Measurements from ENCODE around the gene SCAND1. TPM values are rescaled to one million over a fixed set of nuclear protein-coding genes. Genes with fewer than 3 reads are reported as not detected.
"Not testable (repeated sequence)": the region's sequence is repeated elsewhere in the genome, so short reads cannot be mapped to it uniquely, and the experiment has no call there.

Gene SCAND1
- polyA plus RNA-seq (2013), result 59.4 and 60.8 TPM in 2 replicates

DNA sequence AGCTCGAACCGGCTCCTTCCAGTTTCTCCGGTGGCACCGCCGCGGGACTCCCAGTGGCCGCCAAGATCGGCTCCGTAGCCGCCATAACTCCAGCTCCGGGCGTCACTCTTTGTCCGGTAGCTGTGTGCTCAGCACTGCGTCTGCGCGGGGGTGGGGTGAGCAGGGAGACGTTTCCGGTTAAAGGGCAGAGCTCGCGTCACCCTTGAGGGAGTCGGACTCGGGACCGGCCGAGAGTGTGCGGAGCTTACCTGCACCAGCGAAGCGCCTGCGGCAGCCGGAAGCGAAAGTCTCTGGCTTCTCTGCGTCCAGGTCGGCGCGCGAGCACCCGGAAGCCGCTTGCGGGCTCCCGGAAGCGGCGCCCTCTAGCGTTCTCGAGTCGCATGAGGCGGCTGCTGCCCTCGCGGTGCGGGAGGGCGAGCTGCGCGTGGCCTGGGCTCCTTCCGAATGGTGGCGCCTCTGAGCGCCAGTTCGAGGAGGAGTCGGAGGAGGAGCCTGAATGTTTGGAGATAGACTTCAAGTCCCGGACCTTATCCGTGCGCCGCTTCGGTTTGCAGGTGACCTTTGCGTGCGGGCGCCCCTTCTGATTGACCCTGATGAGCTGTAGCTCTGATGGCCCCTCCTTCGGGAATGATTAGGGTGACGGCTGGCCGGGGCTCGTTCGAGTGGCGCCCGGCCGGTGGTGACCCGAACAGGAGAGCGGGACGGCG, at the start of gene SCAND1:
TSS of gene SCAND1 (minus strand) at position 303 of the 707 bp plus-strand sequence. CDS start at position 85, 218 bp downstream.
- DNase-seq, result peak; percentile 99 to 100
- H2BK5ac ChIP-seq (ENCODE audit: low read depth, low read length, poor library complexity), result peak within 1 kb of the TSS; percentile 90
- H2BK120ac ChIP-seq (ENCODE audit: insufficient read depth, low read length, poor library complexity), result peak within 1 kb of the TSS; percentile 65
- peaks cover 4% of the 10 kb centered on the region in 2 experiments for H3K4me1 ChIP-seq (ENCODE audit: control insufficient read depth in 1 of 2, insufficient read depth in 2 of 2, low read length in 2 of 2)
- H2AK5ac ChIP-seq (ENCODE audit: low read length), result peak within 1 kb of the TSS; percentile 57
- peak within 1 kb of the TSS; percentile 89 for H3K4me3 ChIP-seq (ENCODE audit: low read depth, low read length)
- H3K79me1 ChIP-seq (ENCODE audit: low read length), result peaks cover 12% of the 10 kb centered on the region
- peaks cover 15% of the 10 kb centered on the region for H3K79me2 ChIP-seq (ENCODE audit: control insufficient read depth, insufficient read depth, low read length, poor library complexity)
- peak within 1 kb of the TSS; percentile 94 for H3K9ac ChIP-seq (ENCODE audit: low read length)
- H3K27me3 ChIP-seq (ENCODE audit: insufficient read depth, low read length), result no peaks in the 10 kb centered on the region
- H4K91ac ChIP-seq (ENCODE audit: low read depth, low read length), result peak within 1 kb of the TSS; percentile 93
- no CpG with 5 or more reads among the region's 76 CpGs for whole genome bisulfite sequencing (ENCODE audit: extremely low coverage, insufficient coverage, insufficient read length)
- H3K23ac ChIP-seq (ENCODE audit: low read length), result peak within 1 kb of the TSS; percentile 2
- H3K9me3 ChIP-seq (ENCODE audit: insufficient read depth, low read depth, low read length), result no peaks in the 10 kb centered on the region
- H3K14ac ChIP-seq (ENCODE audit: low read length), result peak within 1 kb of the TSS; percentile 95
- peak within 1 kb of the TSS; percentile 96 for H3K4me2 ChIP-seq (ENCODE audit: low read length)
- H2BK12ac ChIP-seq (ENCODE audit: low read length), result no peak within 1 kb of the TSS
- H3K4ac ChIP-seq (ENCODE audit: low read depth, low read length), result peak within 1 kb of the TSS; percentile 70
- H2AFZ ChIP-seq (ENCODE audit: insufficient read depth, low read length, poor library complexity), result peak within 1 kb of the TSS; percentile 95
- H3K18ac ChIP-seq (ENCODE audit: low read length), result peak within 1 kb of the TSS; percentile 71
- H4K8ac ChIP-seq (ENCODE audit: low read depth, low read length), result peak within 1 kb of the TSS; percentile 89
- H3K27ac ChIP-seq (ENCODE audit: low read depth, low read length), result peak within 1 kb of the TSS; percentile 99
- peak within 1 kb of the TSS; percentile 87 for H4K12ac ChIP-seq (ENCODE audit: low read depth, low read length)
- no peaks in the 10 kb centered on the region for H3K36me3 ChIP-seq (ENCODE audit: control insufficient read depth in 1 of 2, insufficient read depth in 2 of 2, low read length in 2 of 2)

DNA sequence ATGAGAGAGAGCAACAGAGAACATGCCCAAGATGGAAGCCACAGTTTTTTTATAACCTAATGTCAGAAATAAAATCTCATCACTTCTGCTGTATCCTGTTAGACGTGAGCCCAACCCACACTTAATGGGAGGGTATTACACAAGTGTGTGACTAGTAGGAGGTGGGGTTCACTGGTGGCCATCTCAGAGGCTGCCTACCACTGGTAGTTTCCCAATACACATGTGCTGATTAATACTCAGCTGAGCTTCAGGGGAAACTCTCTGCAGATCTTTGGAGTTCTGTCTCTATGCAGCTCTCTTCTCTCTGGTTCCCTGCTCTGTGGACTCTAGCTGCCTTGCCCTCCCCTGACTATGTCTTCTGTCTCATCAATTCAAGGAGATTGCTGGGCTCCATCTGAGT, 49.7 kb upstream of the SCAND1 start:
- no peak for DNase-seq
- WGBS (ENCODE audit: extremely low coverage, insufficient coverage, insufficient read length), result no CpG with 5 or more reads among the region's 1 CpG
- no peak overlapping the region for H4K91ac ChIP-seq (ENCODE audit: low read depth, low read length)

DNA sequence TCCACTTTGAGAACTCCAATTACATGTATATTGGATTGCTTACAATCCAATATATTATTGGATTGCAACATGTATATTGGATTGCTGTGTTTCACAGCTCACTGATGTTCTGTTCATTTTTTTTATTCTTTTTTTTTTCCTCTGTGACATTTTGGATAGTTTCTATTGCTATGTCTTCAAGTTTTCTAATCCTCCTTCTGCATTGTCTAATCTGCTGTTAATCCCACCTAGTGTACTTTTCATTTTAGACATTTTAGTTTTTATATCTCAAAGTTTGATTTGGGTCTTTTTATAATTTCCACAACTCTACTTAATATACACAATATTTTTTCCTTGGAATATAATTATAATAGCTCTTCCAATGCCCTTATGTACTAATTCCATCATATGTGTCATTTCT, 48.6 kb upstream of the SCAND1 start:
- no peak overlapping the region for H3K4ac ChIP-seq (ENCODE audit: low read depth, low read length)
- no peaks in the 10 kb centered on the region for H3K4me1 ChIP-seq (ENCODE audit: control insufficient read depth in 1 of 2, insufficient read depth in 2 of 2, low read length in 2 of 2)

More for the DNA sequence above, 49.7 kb upstream of the SCAND1 start:
- Histone ChIP-seq H3K79me1 (ENCODE audit: low read length) (no peaks in the 10 kb centered on the region), H3K9ac (ENCODE audit: low read length) (no peak overlapping the region), H2BK120ac (ENCODE audit: insufficient read depth, low read length, poor library complexity) (no peak overlapping the region), H4K12ac (ENCODE audit: low read depth, low read length) (no peak overlapping the region), H3K4ac (ENCODE audit: low read depth, low read length) (no peak overlapping the region), H3K4me1 (ENCODE audit: control insufficient read depth in 1 of 2, insufficient read depth in 2 of 2, low read length in 2 of 2) (no peaks in the 10 kb centered on the region), H2AFZ (ENCODE audit: insufficient read depth, low read length, poor library complexity) (no peak overlapping the region), H3K79me2 (ENCODE audit: control insufficient read depth, insufficient read depth, low read length, poor library complexity) (no peaks in the 10 kb centered on the region), H3K23ac (ENCODE audit: low read length) (no peak overlapping the region), H3K27me3 (ENCODE audit: insufficient read depth, low read length) (no peaks in the 10 kb centered on the region), H4K8ac (ENCODE audit: low read depth, low read length) (no peak overlapping the region), H3K27ac (ENCODE audit: low read depth, low read length) (no peak overlapping the region), H3K14ac (ENCODE audit: low read length) (no peak overlapping the region), H3K36me3 (ENCODE audit: control insufficient read depth in 1 of 2, insufficient read depth in 2 of 2, low read length in 2 of 2) (no peaks in the 10 kb centered on the region), H2BK5ac (ENCODE audit: low read depth, low read length, poor library complexity) (no peak overlapping the region), H2AK5ac (ENCODE audit: low read length) (no peak overlapping the region), H3K4me3 (ENCODE audit: low read depth, low read length) (no peak overlapping the region), H2BK12ac (ENCODE audit: low read length) (no peak overlapping the region), H3K4me2 (ENCODE audit: low read length) (no peak overlapping the region), H3K18ac (ENCODE audit: low read length) (no peak overlapping the region), H3K9me3 (ENCODE audit: insufficient read depth, low read depth, low read length) (peaks cover 7% of the 10 kb centered on the region)

GRCh38 chr20:36001331-36001730, 47.0 kb upstream of the SCAND1 start:
- H4K8ac ChIP-seq (ENCODE audit: low read depth, low read length); H4K91ac ChIP-seq (ENCODE audit: low read depth, low read length); DNase-seq; H2AFZ ChIP-seq (ENCODE audit: insufficient read depth, low read length, poor library complexity); H3K9me3 ChIP-seq (ENCODE audit: insufficient read depth, low read depth, low read length); H3K79me1 ChIP-seq (ENCODE audit: low read length); H2AK5ac ChIP-seq (ENCODE audit: low read length); H3K4me3 ChIP-seq (ENCODE audit: low read depth, low read length); H3K27ac ChIP-seq (ENCODE audit: low read depth, low read length); H2BK5ac ChIP-seq (ENCODE audit: low read depth, low read length, poor library complexity); H4K12ac ChIP-seq (ENCODE audit: low read depth, low read length); H3K18ac ChIP-seq (ENCODE audit: low read length); H2BK120ac ChIP-seq (ENCODE audit: insufficient read depth, low read length, poor library complexity); H3K36me3 ChIP-seq (ENCODE audit: control insufficient read depth in 1 of 2, insufficient read depth in 2 of 2, low read length in 2 of 2); H3K4ac ChIP-seq (ENCODE audit: low read depth, low read length); H3K27me3 ChIP-seq (ENCODE audit: insufficient read depth, low read length); H3K79me2 ChIP-seq (ENCODE audit: control insufficient read depth, insufficient read depth, low read length, poor library complexity); H2BK12ac ChIP-seq (ENCODE audit: low read length); H3K14ac ChIP-seq (ENCODE audit: low read length); H3K23ac ChIP-seq (ENCODE audit: low read length); H3K4me2 ChIP-seq (ENCODE audit: low read length); H3K4me1 ChIP-seq (ENCODE audit: control insufficient read depth in 1 of 2, insufficient read depth in 2 of 2, low read length in 2 of 2); H3K9ac ChIP-seq (ENCODE audit: low read length): not testable (repeated sequence)
- WGBS (ENCODE audit: extremely low coverage, insufficient coverage, insufficient read length), result no CpG with 5 or more reads among the region's 34 CpGs

More for the DNA sequence above, 48.6 kb upstream of the SCAND1 start:
- Histone ChIP-seq H2BK12ac (ENCODE audit: low read length) (no peak overlapping the region), H3K23ac (ENCODE audit: low read length) (no peak overlapping the region), H3K18ac (ENCODE audit: low read length) (no peak overlapping the region), H4K8ac (ENCODE audit: low read depth, low read length) (no peak overlapping the region), H3K9ac (ENCODE audit: low read length) (no peak overlapping the region), H4K91ac (ENCODE audit: low read depth, low read length) (no peak overlapping the region), H3K79me2 (ENCODE audit: control insufficient read depth, insufficient read depth, low read length, poor library complexity) (no peaks in the 10 kb centered on the region), H3K27me3 (ENCODE audit: insufficient read depth, low read length) (no peaks in the 10 kb centered on the region), H2BK120ac (ENCODE audit: insufficient read depth, low read length, poor library complexity) (no peak overlapping the region), H3K27ac (ENCODE audit: low read depth, low read length) (no peak overlapping the region), H3K14ac (ENCODE audit: low read length) (no peak overlapping the region), H3K9me3 (ENCODE audit: insufficient read depth, low read depth, low read length) (peaks cover 7% of the 10 kb centered on the region), H2AK5ac (ENCODE audit: low read length) (no peak overlapping the region), H4K12ac (ENCODE audit: low read depth, low read length) (no peak overlapping the region), H3K79me1 (ENCODE audit: low read length) (no peaks in the 10 kb centered on the region), H3K4me3 (ENCODE audit: low read depth, low read length) (no peak overlapping the region), H3K4me2 (ENCODE audit: low read length) (no peak overlapping the region), H2BK5ac (ENCODE audit: low read depth, low read length, poor library complexity) (no peak overlapping the region), H2AFZ (ENCODE audit: insufficient read depth, low read length, poor library complexity) (no peak overlapping the region), H3K36me3 (ENCODE audit: control insufficient read depth in 1 of 2, insufficient read depth in 2 of 2, low read length in 2 of 2) (no peaks in the 10 kb centered on the region)
- DNase-seq, result no peak

All from trophoblast cell (in vitro differentiated cells and primary cell).